Colonic mucosa (tissue), 4 donors: Measurements from ENCODE around the gene SLC24A3. TPM values are rescaled to one million over a fixed set of nuclear protein-coding genes. Genes with fewer than 3 reads are reported as not detected.

Experiments used
- DNase-seq: peaks from one replicate; pipeline ENCODE4 v3.0.0-alpha.2; 2020
- H3K27ac ChIP-seq: fragments of 200-600 bp; one replicate; pipeline ENCODE4 v1.8.0; 2021
- H3K27me3 ChIP-seq: fragments of 200-600 bp; one replicate; pipeline ENCODE4 v1.8.0; 2021
- H3K36me3 ChIP-seq: fragments of 200-600 bp; one replicate; pipeline ENCODE4 v1.8.0; 2021
- H3K4me1 ChIP-seq: fragments of 200-600 bp; one replicate; pipeline ENCODE4 v1.8.0; 2021; ENCODE audit warnings: mild to moderate bottlenecking
- H3K4me3 ChIP-seq: fragments of 200-600 bp; one replicate; pipeline ENCODE4 v1.8.0; 2021
- H3K9ac ChIP-seq, 2 donors: one replicate each; pipeline ENCODE4 v1.7.0; 2013; ENCODE audit warnings: control low read depth in 2 of 2, low read depth in 2 of 2, low read length in 2 of 2
- H3K9me3 ChIP-seq: fragments of 200-600 bp; one replicate; pipeline ENCODE4 v1.8.0; 2021
- CTCF ChIP-seq: fragments of 200-600 bp; IDR thresholded peaks from one replicate; pipeline ENCODE4 v1.8.0; 2022; ENCODE audit warnings: antibody characterized with exemption, mild to moderate bottlenecking
- intact Hi-C: fragments of 100-400 bp; cut with DNase I; formaldehyde crosslinking; loops from one replicate; pipeline ENCODE4 v1.14.1; 2022
- total RNA-seq, 2 donors: library from RNA; stranded (reverse); fragmentation: NEBNext Ultra II Directional in 1 of 2; extraction: Animal tissue kit (Norgen Biotek cat#: 25700) in 1 of 2; gene quantifications; one replicate each; pipeline ENCODE4 v1.2.1, GENCODE V29; 2021
- donor health status: healthy.
- donor health status: DM: no; HTN: no; CAD: no.
- donor health status: DM: no; HTN: no; CAD: no.

Gene SLC24A3
- total RNA-seq, 2 donors from 2014 or later = 3.6 to 6.6 TPM

DNA sequence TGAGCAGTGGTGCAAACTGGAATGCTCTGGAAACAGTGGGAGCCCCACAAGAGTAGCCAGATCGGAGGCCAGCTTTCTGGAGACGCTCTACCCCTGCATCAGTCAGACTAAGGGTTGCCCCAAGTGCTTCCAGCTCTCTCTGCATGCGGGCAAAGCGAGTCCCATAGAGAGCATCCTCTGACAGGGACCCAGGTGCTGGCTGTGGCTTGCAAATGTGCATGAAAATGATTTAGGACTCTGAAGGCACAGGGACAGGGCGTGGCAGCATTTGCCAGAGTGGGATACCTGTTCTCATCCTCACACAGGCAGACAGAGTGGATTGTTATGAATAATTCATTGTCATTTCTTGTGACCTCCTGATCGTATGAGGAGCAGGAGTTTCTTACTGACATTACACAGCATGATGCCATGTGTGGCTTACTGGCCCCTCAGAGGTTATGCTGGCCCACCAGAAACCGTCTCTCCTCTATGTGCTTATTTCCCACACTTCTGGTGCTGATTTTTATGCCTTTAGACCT is 555.9 kb downstream of the SLC24A3 start:
- Histone ChIP-seq H3K9me3 (no peaks in the 10 kb centered on the region), H3K27ac (no peak overlapping the region), H3K4me1 (no peaks in the 10 kb centered on the region), H3K36me3 (no peaks in the 10 kb centered on the region), H3K9ac (no peak overlapping the region), H3K27me3 (no peaks in the 10 kb centered on the region), H3K4me3 (no peak overlapping the region)
- no peak for DNase-seq
- no peak for TF ChIP-seq CTCF
- intact Hi-C loops = no loop called here

GRCh38 chr20:19769507-19769906 is 557.1 kb downstream of the SLC24A3 start:
- Histone ChIP-seq H3K4me1 (no peaks in the 10 kb centered on the region), H3K4me3 (no peak overlapping the region), H3K9me3 (no peaks in the 10 kb centered on the region), H3K27me3 (no peaks in the 10 kb centered on the region), H3K27ac (no peak overlapping the region), H3K9ac (no peak overlapping the region), H3K36me3 (no peaks in the 10 kb centered on the region)
- TF ChIP-seq CTCF = no peak
- no peak for DNase-seq
- intact Hi-C loops = no loop called here

DNA sequence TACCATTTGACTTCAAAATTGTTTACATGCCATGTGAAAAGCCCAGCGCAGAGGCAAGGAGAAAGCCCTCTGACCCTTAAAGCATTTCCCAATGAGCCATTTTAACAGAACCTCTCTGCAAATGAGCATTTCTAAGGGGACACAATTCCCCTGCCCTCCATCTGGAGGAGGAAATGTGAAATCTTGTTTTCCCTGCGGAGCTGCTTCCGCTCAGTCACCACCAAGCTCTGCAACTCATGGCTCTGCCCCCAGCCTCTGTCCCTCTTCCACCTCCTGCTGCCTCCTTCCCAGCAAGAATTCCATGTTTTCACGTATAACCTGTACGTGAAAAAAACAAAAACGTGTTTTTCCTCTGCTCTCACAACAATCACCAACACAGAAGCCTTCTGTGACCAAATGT is 557.9 kb downstream of the SLC24A3 start:
- Histone ChIP-seq H3K4me1 (peaks cover 3% of the 10 kb centered on the region), H3K27me3 (no peaks in the 10 kb centered on the region), H3K36me3 (no peaks in the 10 kb centered on the region), H3K9me3 (no peaks in the 10 kb centered on the region), H3K4me3 (no peak overlapping the region), H3K27ac (no peak overlapping the region), H3K9ac (no peak overlapping the region)
- DNase-seq = no peak
- no peak for TF ChIP-seq CTCF
- intact Hi-C loops = no loop called here

DNA sequence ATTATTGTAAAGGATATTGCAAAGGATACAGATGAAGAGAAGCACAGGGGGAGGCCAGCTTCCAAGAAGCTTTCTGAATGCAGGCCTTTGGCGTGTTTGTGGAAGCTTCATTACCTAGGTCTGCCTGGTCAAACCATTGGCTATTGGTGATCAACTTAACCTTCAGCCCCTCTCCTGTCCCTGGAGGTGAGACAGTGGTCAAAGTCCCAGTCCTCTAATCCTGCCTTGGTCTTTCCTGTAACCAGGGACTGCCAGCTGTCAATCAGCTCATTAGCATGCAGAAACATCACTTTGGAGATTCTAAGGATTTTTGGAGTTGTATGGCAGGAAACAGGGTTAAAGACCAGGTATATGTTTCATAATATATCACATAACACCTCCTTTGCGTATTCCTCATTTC is 558.6 kb downstream of the SLC24A3 start:
- H3K4me1 ChIP-seq = peaks cover 4% of the 10 kb centered on the region
- no peaks in the 10 kb centered on the region for H3K27me3 ChIP-seq
- no peak for TF ChIP-seq CTCF
- no peak overlapping the region for H3K27ac ChIP-seq
- H3K9me3 ChIP-seq = no peaks in the 10 kb centered on the region
- H3K9ac ChIP-seq = no peak overlapping the region
- intact Hi-C loops = no loop called here
- DNase-seq = no peak
- no peaks in the 10 kb centered on the region for H3K36me3 ChIP-seq
- H3K4me3 ChIP-seq = no peak overlapping the region
